Measurements from ENCODE around the gene C4orf50.

The C4orf50 gene

GRCh38 chr4:5877392-5877791 is 140.8 kb downstream of the C4orf50 start:
- no peaks in the 10 kb centered on the region for H3K36me3 ChIP-seq
- TF ChIP-seq CTCF (IDR thresholded peaks at IDR 0.05) = no peak
- H3K4me3 ChIP-seq (ENCODE audit: low read depth in 1 of 2, low read length in 1 of 2) = no peak overlapping the region
- no peaks in the 10 kb centered on the region for H3K4me1 ChIP-seq (ENCODE audit: control insufficient read depth in 1 of 2, insufficient read depth in 1 of 2, low read depth in 1 of 2, low read length in 1 of 2)
- peaks cover 18% of the 10 kb centered on the region for H3K27me3 ChIP-seq
- no peak overlapping the region for H3K27ac ChIP-seq
- H3K9me3 ChIP-seq = no peaks in the 10 kb centered on the region

- no peak for TF ChIP-seq CTCF (IDR thresholded peaks at IDR 0.05)
- no peaks in the 10 kb centered on the region for H3K4me1 ChIP-seq (ENCODE audit: control insufficient read depth in 1 of 2, insufficient read depth in 1 of 2, low read depth in 1 of 2, low read length in 1 of 2)
- H3K9me3 ChIP-seq = no peaks in the 10 kb centered on the region
- no peak overlapping the region for H3K27ac ChIP-seq
- no peaks in the 10 kb centered on the region for H3K36me3 ChIP-seq
- H3K4me3 ChIP-seq (ENCODE audit: low read depth in 1 of 2, low read length in 1 of 2) = no peak overlapping the region
- H3K27me3 ChIP-seq = peaks cover 22% of the 10 kb centered on the region
These were observed 143.3 kb downstream of the C4orf50 start for GRCh38 chr4:5874811-5875449.

GRCh38 chr4:5870701-5871100 is 147.5 kb downstream of the C4orf50 start:
- no peak for TF ChIP-seq CTCF (IDR thresholded peaks at IDR 0.05)
- Histone ChIP-seq H3K27me3 (peaks cover 55% of the 10 kb centered on the region), H3K27ac (no peak overlapping the region), H3K9me3 (no peaks in the 10 kb centered on the region), H3K4me1 (ENCODE audit: control insufficient read depth in 1 of 2, insufficient read depth in 1 of 2, low read depth in 1 of 2, low read length in 1 of 2) (no peaks in the 10 kb centered on the region), H3K4me3 (ENCODE audit: low read depth in 1 of 2, low read length in 1 of 2) (no peak overlapping the region), H3K36me3 (no peaks in the 10 kb centered on the region)

GRCh38 chr4:5869966-5870619 is 148.1 kb downstream of the C4orf50 start:
- H3K36me3 ChIP-seq = no peaks in the 10 kb centered on the region
- H3K27ac ChIP-seq = no peak overlapping the region
- H3K4me3 ChIP-seq (ENCODE audit: low read depth in 1 of 2, low read length in 1 of 2) = no peak overlapping the region
- no peak for TF ChIP-seq CTCF (IDR thresholded peaks at IDR 0.05)
- H3K9me3 ChIP-seq = no peaks in the 10 kb centered on the region
- H3K4me1 ChIP-seq (ENCODE audit: control insufficient read depth in 1 of 2, insufficient read depth in 1 of 2, low read depth in 1 of 2, low read length in 1 of 2) = no peaks in the 10 kb centered on the region
- H3K27me3 ChIP-seq = peaks cover 57% of the 10 kb centered on the region

- Histone ChIP-seq H3K27ac (no peak overlapping the region), H3K36me3 (no peaks in the 10 kb centered on the region)
These were observed 150.4 kb downstream of the C4orf50 start for GRCh38 chr4:5867866-5868265.

More at GRCh38 chr4:5867866-5868265, 150.4 kb downstream of the C4orf50 start:
- TF ChIP-seq CTCF (IDR thresholded peaks at IDR 0.05) = no peak
- no peak overlapping the region for H3K4me3 ChIP-seq (ENCODE audit: low read depth in 1 of 2, low read length in 1 of 2)
- no peaks in the 10 kb centered on the region for H3K9me3 ChIP-seq
- peaks cover 70% of the 10 kb centered on the region for H3K27me3 ChIP-seq
- H3K4me1 ChIP-seq (ENCODE audit: control insufficient read depth in 1 of 2, insufficient read depth in 1 of 2, low read depth in 1 of 2, low read length in 1 of 2) = no peaks in the 10 kb centered on the region

Measured in neutrophil (primary cell).